Pancreas (tissue), 10 donors: ENCODE results near the gene ROR2. TPM values are rescaled to one million over a fixed set of nuclear protein-coding genes. Genes with fewer than 3 reads are reported as not detected.

Source experiments
- ATAC-seq, 4 donors: fragments of 200-7000 bp; cut with Tn5 transposase; one replicate each; pipeline versions ENCODE4 v1.8.0 to v1.9.1; 2020; ENCODE audit warnings: mild to moderate bottlenecking in 4 of 4, moderate library complexity in 4 of 4
- DNase-seq, 6 donors: peaks; one replicate each; pipeline ENCODE4 v3.0.0-alpha.2; 2020
- FAIRE-seq: peaks from 2 replicates; lab custom pipeline; 2012; peaks lifted over from hg19 to GRCh38; lab: Jason Lieb, UNC
- H3K27ac ChIP-seq, 4 donors: fragments of 200-600 bp; sonication (generic); 1 replicate in 3 of 4; 2 replicates in 1 of 4; pipeline versions ENCODE4 v1.5.0 to v1.8.0; 2020
- H3K27me3 ChIP-seq, 4 donors: fragments of 200-600 bp; one replicate each; pipeline ENCODE4 v1.8.0; 2021
- H3K36me3 ChIP-seq, 3 donors: fragments of 200-600 bp; sonication (generic) in 1 of 3; one replicate each; pipeline versions ENCODE4 v1.5.0 to v1.8.0; 2020 to 2021
- H3K4me1 ChIP-seq, 3 donors: fragments of 200-600 bp; one replicate each; pipeline ENCODE4 v1.8.0; 2021
- H3K4me3 ChIP-seq, 4 donors: fragments of 200-600 bp; sonication (generic) in 2 of 4; one replicate each; pipeline versions ENCODE4 v1.5.0 to v1.8.0; 2020 to 2021
- H3K9me3 ChIP-seq, 4 donors: fragments of 200-600 bp; one replicate each; pipeline ENCODE4 v1.8.0; 2021
- CTCF ChIP-seq, 4 donors: fragments of 200-600 bp; sonication (generic) in 3 of 4; IDR thresholded peaks; one replicate each; pipeline versions ENCODE4 v1.5.0 to v1.8.0; 2021; ENCODE audit warnings: antibody characterized with exemption in 4 of 4
- WGBS, 2 donors: extraction: QIAGEN DNeasy Blood & Tissue Kit; methylation state at CpG; one replicate each; pipeline ENCODE4 v1.1.7; 2013; 5-methylcytosine and 5-hydroxymethylcytosine counted together
- intact Hi-C, 3 donors: fragments of 100-400 bp; cut with DNase I; formaldehyde crosslinking; loops; one replicate each; pipeline versions ENCODE4 v1.11.1 to v1.14.2; 2022
- polyA plus RNA-seq, 2 donors: library from polyadenylated mRNA; stranded (reverse); fragments of 200-250 nt; gene quantifications; one replicate each; pipeline ENCODE4 v1.2.3, GENCODE V29; 2013
- total RNA-seq, 6 donors: library from RNA; stranded (reverse); fragmentation: NEBNext Ultra II Directional in 4 of 6; extraction: Animal tissue kit (Norgen Biotek cat#: 25700) in 4 of 6; gene quantifications; one replicate each; pipeline versions ENCODE4 v1.2.1 to v1.2.4, GENCODE V29; 2021 to 2023
- donor health status: healthy with polysubstance abuse.
- donor health status: DM: no; HTN: no; CAD: no; lungs with moderate emphysema.
- donor health status: DM: no; HTN: no; CAD: no.
- donor health status: control.
- donor health status: control.
- donor health status: Bipolar disorder and iron deficiency.
- donor health status: DM: yes; HTN: yes; CAD: no.
- donor health status: DM: no; HTN: no; CAD: no.
- donor health status: DM: no; HTN: no; CAD: no.
- donor health status: DM: yes; HTN: yes; CAD: no.

Gene ROR2
- total and polyA plus RNA-seq, 8 donors: 0.67 to 6.3 (median 1.2) TPM

GRCh38 chr9:91803970-91804752, 145.9 kb downstream of the ROR2 start:
- intact Hi-C loops: no loop called here
- FAIRE-seq: no peak
- no peak overlapping the region for H3K4me3 ChIP-seq
- TF ChIP-seq CTCF (IDR thresholded peaks at IDR 0.05): no peak
- no peak overlapping the region for H3K27ac ChIP-seq
- WGBS, 2 donors: 81 to 85% methylated on average over 13 of the region's 13 CpGs
- H3K9me3 ChIP-seq: no peaks in the 10 kb centered on the region
- no peaks in the 10 kb centered on the region for H3K27me3 ChIP-seq
- no peaks in the 10 kb centered on the region for H3K36me3 ChIP-seq
- no peaks in the 10 kb centered on the region for H3K4me1 ChIP-seq
- ATAC-seq: no peak
- no peak for DNase-seq

GRCh38 chr9:91803151-91803940, 146.7 kb downstream of the ROR2 start:
- no peaks in the 10 kb centered on the region for H3K27me3 ChIP-seq
- no peak overlapping the region for H3K4me3 ChIP-seq
- ATAC-seq (peak in 1 of 4 donors; percentile 33), DNase-seq (no peak), FAIRE-seq (no peak)
- H3K36me3 ChIP-seq: no peaks in the 10 kb centered on the region
- intact Hi-C loops: no loop called here
- no peak overlapping the region for H3K27ac ChIP-seq
- no peak for TF ChIP-seq CTCF (IDR thresholded peaks at IDR 0.05)
- no peaks in the 10 kb centered on the region for H3K4me1 ChIP-seq
- 65 to 75% methylated on average over 8 of the region's 8 CpGs for WGBS, 2 donors
- no peaks in the 10 kb centered on the region for H3K9me3 ChIP-seq

GRCh38 chr9:91802391-91802790, 147.6 kb downstream of the ROR2 start:
- H3K36me3 ChIP-seq: no peaks in the 10 kb centered on the region
- H3K9me3 ChIP-seq: no peaks in the 10 kb centered on the region
- no peak for ATAC-seq
- no peak for TF ChIP-seq CTCF (IDR thresholded peaks at IDR 0.05)
- no peaks in the 10 kb centered on the region for H3K27me3 ChIP-seq
- no peak overlapping the region for H3K27ac ChIP-seq
- intact Hi-C loops: no loop called here
- H3K4me1 ChIP-seq: no peaks in the 10 kb centered on the region
- H3K4me3 ChIP-seq: no peak overlapping the region
- DNase-seq: no peak
- FAIRE-seq: no peak
- 78 to 82% methylated on average over 5 of the region's 5 CpGs for WGBS, 2 donors

- DNase-seq (no peak), ATAC-seq (no peak), FAIRE-seq (no peak)
- TF ChIP-seq CTCF (IDR thresholded peaks at IDR 0.05): no peak
- H3K27ac ChIP-seq: no peak overlapping the region
- 68 to 74% methylated on average over 12 of the region's 12 CpGs for WGBS, 2 donors
- H3K9me3 ChIP-seq: no peaks in the 10 kb centered on the region
- no peaks in the 10 kb centered on the region for H3K36me3 ChIP-seq
- no peak overlapping the region for H3K4me3 ChIP-seq
- no peaks in the 10 kb centered on the region for H3K27me3 ChIP-seq
- H3K4me1 ChIP-seq: no peaks in the 10 kb centered on the region
- intact Hi-C loops: no loop called here
Measured at GRCh38 chr9:91800473-91801030, 149.5 kb downstream of the ROR2 start.
